H1 (cell line): ENCODE data around the gene GINS3. TPM values are rescaled to one million over a fixed set of nuclear protein-coding genes. Genes with fewer than 3 reads are reported as not detected.

ENCODE experiments used
- CTCF ChIA-PET: fragments of 300-600 bp; sonication (Branson Sonifier 250); formaldehyde crosslinking; loops from one replicate; lab custom pipeline; 2021; ENCODE audit not compliant: partially characterized antibody; lab: Charles Lee
- POLR2A ChIA-PET: fragments of 300-600 bp; sonication (Branson Sonifier 250); formaldehyde crosslinking; loops from one replicate; lab custom pipeline; 2021; ENCODE audit warnings: inconsistent platforms; ENCODE audit not compliant: partially characterized antibody; lab: Charles Lee
- DNase-seq, 2 experiments: peaks; one replicate each; pipeline versions ENCODE4 v3.0.0 to v3.0.0-alpha.2; 2010 to 2022; ENCODE audit warnings: low spot score in 2 of 2, low read depth in 1 of 2, mixed read lengths in 1 of 2
- FAIRE-seq: peaks from 2 replicates; lab custom pipeline; 2011; peaks lifted over from hg19 to GRCh38; lab: Jason Lieb, UNC
- H2AFZ ChIP-seq: 2 replicates; pipeline ENCODE4 v1.8.1; 2012; ENCODE audit warnings: low read length, inconsistent platforms
- H2AK5ac ChIP-seq: 2 replicates; pipeline ENCODE4 v1.6.1; 2013; ENCODE audit warnings: low read depth, low read length
- H2BK120ac ChIP-seq: replicated peaks from 2 replicates; pipeline ENCODE3; 2013; ENCODE audit warnings: low read depth, low read length, inconsistent platforms
- H2BK12ac ChIP-seq: 2 replicates; pipeline ENCODE4 v1.6.1; 2013; ENCODE audit warnings: low read depth, low read length
- H2BK15ac ChIP-seq: 2 replicates; pipeline ENCODE4 v1.6.1; 2013; ENCODE audit warnings: low read length
- H2BK20ac ChIP-seq: 2 replicates; pipeline ENCODE4 v1.6.1; 2013; ENCODE audit warnings: low read length
- H2BK5ac ChIP-seq: 2 replicates; pipeline ENCODE4 v1.6.1; 2013; ENCODE audit warnings: low read depth, low read length
- H3K14ac ChIP-seq: 2 replicates; pipeline ENCODE4 v1.6.1; 2013; ENCODE audit warnings: inconsistent platforms; ENCODE audit not compliant: insufficient read length
- H3K18ac ChIP-seq: 2 replicates; pipeline ENCODE4 v1.6.1; 2013; ENCODE audit warnings: low read length; ENCODE audit errors: extremely low read depth
- H3K23ac ChIP-seq: 2 replicates; pipeline ENCODE4 v1.6.1; 2013; ENCODE audit warnings: inconsistent platforms; ENCODE audit not compliant: insufficient read length
- H3K23me2 ChIP-seq: 2 replicates; pipeline ENCODE4 v1.6.1; 2013; ENCODE audit warnings: low read depth, low read length
- H3K27ac ChIP-seq: 2 replicates; pipeline ENCODE4 v1.6.1; 2011; ENCODE audit warnings: low read depth, low read length, inconsistent platforms
- H3K27me3 ChIP-seq, 4 experiments: replicated peaks in 1 of 4; 1 replicate in 1 of 4; 2 replicates in 3 of 4; pipeline versions ENCODE4 v1.6.1 to v1.8.1; 2011 to 2013; ENCODE audit warnings: low read length in 3 of 4, mild to moderate bottlenecking in 3 of 4, inconsistent platforms in 2 of 4, mixed read lengths in 2 of 4, moderate library complexity in 1 of 4; ENCODE audit not compliant: control insufficient read depth in 3 of 4, insufficient read depth in 3 of 4; ENCODE audit errors: extremely low read depth in 1 of 4
- H3K36me3 ChIP-seq, 4 experiments: 2 replicates each; pipeline versions ENCODE4 v1.6.1 to v1.8.1; 2011 to 2013; ENCODE audit warnings: mild to moderate bottlenecking in 4 of 4, low read length in 3 of 4, moderate library complexity in 2 of 4, control low read depth in 1 of 4, inconsistent platforms in 1 of 4; ENCODE audit not compliant: insufficient read depth in 4 of 4, control insufficient read depth in 2 of 4
- H3K4ac ChIP-seq: replicated peaks from 2 replicates; pipeline ENCODE3; 2013; ENCODE audit warnings: low read length, low read depth, mixed read lengths, inconsistent platforms; ENCODE audit not compliant: insufficient read length
- H3K4me1 ChIP-seq, 4 experiments: replicated peaks in 1 of 4; 1 replicate in 1 of 4; 2 replicates in 3 of 4; pipeline versions ENCODE4 v1.6.1 to v1.8.1; 2011 to 2013; ENCODE audit warnings: low read length in 3 of 4, inconsistent platforms in 2 of 4, mixed read lengths in 1 of 4; ENCODE audit not compliant: insufficient read depth in 4 of 4, control insufficient read depth in 3 of 4
- H3K4me2 ChIP-seq, 2 experiments: 2 replicates each; pipeline versions ENCODE4 v1.6.1 to v1.8.1; 2011 to 2013; ENCODE audit warnings: low read depth in 2 of 2, low read length in 2 of 2, control low read depth in 1 of 2, inconsistent platforms in 1 of 2, mild to moderate bottlenecking in 1 of 2; ENCODE audit not compliant: insufficient read depth in 1 of 2
- H3K4me3 ChIP-seq, 4 experiments: fragments of 200-600, 300-600 bp in 1 of 4; sonication (generic), shearing (Covaris generic), sonication (Bioruptor Twin) in 1 of 4; 2 replicates each; pipeline versions ENCODE4 v1.5.1 to v1.8.1; 2011 to 2016; ENCODE audit warnings: low read length in 4 of 4, low read depth in 3 of 4, control low read depth in 2 of 4, inconsistent platforms in 2 of 4, mild to moderate bottlenecking in 2 of 4, mixed read lengths in 1 of 4, moderate library complexity in 1 of 4; ENCODE audit not compliant: insufficient read depth in 2 of 4; ENCODE audit errors: extremely low read depth in 1 of 4
- H3K56ac ChIP-seq: replicated peaks from 2 replicates; pipeline ENCODE3; 2013; ENCODE audit warnings: low read depth, mild to moderate bottlenecking, mixed read lengths, low read length, inconsistent platforms; ENCODE audit not compliant: insufficient read length
- H3K79me1 ChIP-seq: 2 replicates; pipeline ENCODE4 v1.6.1; 2013; ENCODE audit warnings: low read depth, low read length, control low read depth
- H3K79me2 ChIP-seq, 2 experiments: 2 replicates each; pipeline versions ENCODE4 v1.6.1 to v1.8.1; 2012 to 2013; ENCODE audit warnings: low read length in 2 of 2, mild to moderate bottlenecking in 2 of 2, inconsistent platforms in 1 of 2; ENCODE audit not compliant: insufficient read depth in 2 of 2, control insufficient read depth in 1 of 2
- H3K9ac ChIP-seq, 4 experiments: replicated peaks in 1 of 4; 1 replicate in 1 of 4; 2 replicates in 3 of 4; pipeline versions ENCODE4 v1.6.1 to v1.8.1; 2011 to 2013; ENCODE audit warnings: low read depth in 3 of 4, low read length in 3 of 4, control low read depth in 2 of 4, mild to moderate bottlenecking in 2 of 4, moderate library complexity in 2 of 4, inconsistent platforms in 1 of 4; ENCODE audit errors: extremely low read depth in 1 of 4
- H3K9me3 ChIP-seq, 2 experiments: 2 replicates each; pipeline versions ENCODE4 v1.6.1 to v1.8.1; 2012 to 2013; ENCODE audit warnings: mild to moderate bottlenecking in 2 of 2, moderate library complexity in 2 of 2, control low read depth in 1 of 2, inconsistent platforms in 1 of 2, low read depth in 1 of 2, low read length in 1 of 2, mixed read lengths in 1 of 2; ENCODE audit not compliant: insufficient read depth in 2 of 2
- H4K20me1 ChIP-seq, 2 experiments: replicated peaks in 1 of 2; 2 replicates each; pipeline versions ENCODE3 to v1.8.1; 2011 to 2013; ENCODE audit warnings: inconsistent platforms in 2 of 2, low read length in 2 of 2, mild to moderate bottlenecking in 1 of 2; ENCODE audit not compliant: insufficient read depth in 2 of 2, control insufficient read depth in 1 of 2
- H4K5ac ChIP-seq: 2 replicates; pipeline ENCODE4 v1.6.1; 2013; ENCODE audit warnings: low read length, low read depth, mixed read lengths, inconsistent platforms; ENCODE audit not compliant: insufficient read length
- H4K8ac ChIP-seq: 2 replicates; pipeline ENCODE4 v1.8.0; 2013; ENCODE audit warnings: mild to moderate bottlenecking, moderate library complexity, low read length, inconsistent platforms; ENCODE audit not compliant: insufficient read depth; ENCODE audit errors: extremely low read depth
- H4K91ac ChIP-seq: replicated peaks from 2 replicates; pipeline ENCODE3; 2013; ENCODE audit warnings: low read length, mixed read lengths, inconsistent platforms; ENCODE audit not compliant: insufficient read length
- EGR1 ChIP-seq: IDR thresholded peaks from 2 replicates; pipeline ENCODE4 v1.6.1; 2011; ENCODE audit warnings: low read depth, low read length, borderline replicate concordance
- EP300 ChIP-seq, 2 experiments: IDR thresholded peaks; 1 replicate in 1 of 2; 2 replicates in 1 of 2; pipeline ENCODE4 v1.6.1; 2011 to 2012; ENCODE audit warnings: low read depth in 2 of 2, low read length in 2 of 2, mild to moderate bottlenecking in 2 of 2, borderline replicate concordance in 1 of 2, inconsistent platforms in 1 of 2, moderate library complexity in 1 of 2
- EZH2 ChIP-seq: fragments of 200-600 bp; sonication (generic); IDR thresholded peaks from 2 replicates; pipeline ENCODE4 v1.7.1; 2012; ENCODE audit warnings: low read depth, mild to moderate bottlenecking, moderate library complexity, low read length, inconsistent platforms; ENCODE audit not compliant: severe bottlenecking
- JUN ChIP-seq: IDR thresholded peaks from 2 replicates; pipeline ENCODE4 v1.6.1; 2011; ENCODE audit warnings: low read depth, mild to moderate bottlenecking, improper control_type of control experiment, low read length
- MAFK ChIP-seq: IDR thresholded peaks from 2 replicates; pipeline ENCODE4 v1.6.1; 2012; ENCODE audit warnings: low read depth, mild to moderate bottlenecking, improper control_type of control experiment, low read length
- PHF8 ChIP-seq: fragments of 200-600 bp; sonication (generic); conservative IDR thresholded peaks from 2 replicates; pipeline ENCODE4 v1.7.1; 2012; ENCODE audit warnings: low read depth, mild to moderate bottlenecking, inconsistent platforms, low read length, moderate library complexity
- RAD21 ChIP-seq, 2 experiments: IDR thresholded peaks in 1 of 2; conservative IDR thresholded peaks in 1 of 2; 2 replicates each; pipeline ENCODE4 v1.6.1; 2011; ENCODE audit warnings: low read depth in 2 of 2, low read length in 2 of 2, improper control_type of control experiment in 1 of 2, inconsistent platforms in 1 of 2, mild to moderate bottlenecking in 1 of 2, moderate library complexity in 1 of 2
- WGBS, 2 experiments: shearing (Covaris generic) in 1 of 2; methylation state at CpG; one replicate each; pipeline versions ENCODE4 v1.1.6 to v1.1.7; 2013 to 2015; ENCODE audit warnings: low lambda C conversion rate in 2 of 2, mixed read lengths in 2 of 2, inconsistent platforms in 1 of 2, low coverage in 1 of 2, missing lambda C conversion rate in 1 of 2; ENCODE audit not compliant: insufficient replicate concordance in 2 of 2, insufficient coverage in 1 of 2, insufficient read length in 1 of 2; ENCODE audit errors: extremely low coverage in 1 of 2, missing lambda C conversion rate in 1 of 2; 5-methylcytosine and 5-hydroxymethylcytosine counted together
- polyA plus RNA-seq, 7 experiments: library from polyadenylated mRNA; depleted of rRNA in 3 of 7; stranded (reverse) in 5 of 7; unstranded in 2 of 7; fragments of >200 nt in 5 of 7; fragments of 200-250 nt in 2 of 7; gene quantifications; 1 replicate in 5 of 7; 2 replicates in 1 of 7; 4 replicates in 1 of 7; pipeline versions ENCODE4 v1.2.1 to v1.2.3, GENCODE V29; 2011 to 2013; ENCODE audit warnings: missing spikeins in 2 of 7, mixed read lengths in 2 of 7
- total RNA-seq: library from RNA; stranded (reverse); fragmentation: NEBNext Ultra II Directional; extraction: Animal tissue kit (Norgen Biotek cat#: 25700); gene quantifications from 2 replicates; pipeline ENCODE4 v1.2.1, GENCODE V29; 2021
- TF ChIP-seq, protein P1 (sequence below): IDR thresholded peaks from 2 replicates; pipeline ENCODE4 v1.6.1; 2012; ENCODE audit warnings: inconsistent platforms

GINS3 gene
- total and polyA plus RNA-seq, 2 of the 8 experiments (the other 6 are each of a cell fraction or from before 2014, with no cell fraction given), result 12.9 to 15.4 TPM

DNA sequence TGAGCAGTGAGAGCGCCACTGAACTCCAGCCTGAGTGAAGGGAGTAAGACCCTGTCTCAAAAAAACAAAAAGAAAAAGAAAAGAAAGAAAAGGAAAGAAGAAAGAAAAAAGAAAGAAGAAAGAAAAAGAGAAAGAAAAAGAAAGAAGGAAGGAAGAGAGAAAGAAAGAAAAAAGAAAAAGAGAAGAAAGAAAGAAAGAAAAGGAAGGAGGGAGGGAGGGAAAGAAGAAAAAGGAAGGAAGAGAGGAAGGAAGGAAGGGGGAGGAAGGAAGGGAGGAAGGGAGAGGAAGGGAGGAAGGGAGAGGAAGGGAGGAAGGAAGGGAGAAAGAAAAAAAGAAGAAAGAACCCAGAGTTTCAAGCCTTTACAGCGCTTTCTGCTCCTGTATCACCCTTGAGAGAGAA lies 19.1 kb downstream of the GINS3 start:
- DNase-seq (no peak), FAIRE-seq (no peak)
- Histone ChIP-seq H2AFZ (no peak overlapping the region), H3K79me1 (no peaks in the 10 kb centered on the region), H3K36me3 (no peaks in the 10 kb centered on the region), H3K27ac (no peak overlapping the region), H2AK5ac (no peak overlapping the region), H2BK120ac (no peak overlapping the region), H3K4ac (no peak overlapping the region), H3K23ac (no peak overlapping the region), H3K9me3 (no peaks in the 10 kb centered on the region), H3K27me3 (no peaks in the 10 kb centered on the region), H3K4me3 (no peak overlapping the region), H4K5ac (no peak overlapping the region), H2BK12ac (no peak overlapping the region), H3K23me2 (no peaks in the 10 kb centered on the region), H3K56ac (no peak overlapping the region), H2BK5ac (no peak overlapping the region), H3K4me1 (no peaks in the 10 kb centered on the region), H4K20me1 (no peaks in the 10 kb centered on the region), H4K8ac (no peak overlapping the region), H4K91ac (no peak overlapping the region), H3K14ac (no peak overlapping the region), H3K18ac (no peak overlapping the region), H3K79me2 (no peaks in the 10 kb centered on the region), H3K9ac (no peak overlapping the region), H3K4me2 (no peak overlapping the region), H2BK20ac (no peak overlapping the region), H2BK15ac (no peak overlapping the region)
- TF ChIP-seq PHF8 (no peak), EGR1 (no peak), EP300 (IDR thresholded peaks at IDR 0.05; ENCODE audit: borderline replicate concordance in 1 of 2, low read depth in 2 of 2, low read length in 2 of 2) (no peak), MAFK (no peak), RAD21 (IDR thresholded peaks at IDR 0.05 in 1 of 2, conservative IDR thresholded peaks at IDR 0.05 in 1 of 2; ENCODE audit: low read depth in 2 of 2, low read length in 2 of 2) (no peak), JUN (no peak), EZH2 (no peak)
- TF ChIP-seq, protein P1, sequence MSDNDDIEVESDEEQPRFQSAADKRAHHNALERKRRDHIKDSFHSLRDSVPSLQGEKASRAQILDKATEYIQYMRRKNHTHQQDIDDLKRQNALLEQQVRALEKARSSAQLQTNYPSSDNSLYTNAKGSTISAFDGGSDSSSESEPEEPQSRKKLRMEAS, result no peak
- POLR2A ChIA-PET, result no interaction called here
- CTCF ChIA-PET, result no interaction called here
- 95% methylated on average over 2 of the region's 2 CpGs; no CpG with 5 or more reads in 1 of the 2 experiments for WGBS, 2 experiments
